Gastroesophageal sphincter (tissue), 4 donors: ENCODE measurements around the gene INPP5A. TPM values are rescaled to one million over a fixed set of nuclear protein-coding genes. Genes with fewer than 3 reads are reported as not detected.
"Not testable (repeated sequence)": the region's sequence is repeated elsewhere in the genome, so short reads cannot be mapped to it uniquely, and the experiment has no call there.

Source experiments
- ATAC-seq: fragments of 150-250 bp; one replicate; pipeline ENCODE4 v1.9.1; 2016; ENCODE audit warnings: mild to moderate bottlenecking, moderate library complexity
- H3K27ac ChIP-seq, 4 donors: fragments of 200-600 bp; sonication (generic) in 3 of 4; 1 replicate in 3 of 4; 2 replicates in 1 of 4; pipeline ENCODE4 v1.5.1; 2016 to 2019
- H3K27me3 ChIP-seq: fragments of 200-600 bp; sonication (generic); one replicate; pipeline ENCODE4 v1.5.1; 2019
- H3K36me3 ChIP-seq, 2 donors: fragments of 200-600 bp; sonication (generic); one replicate each; pipeline ENCODE4 v1.5.1; 2019; ENCODE audit warnings: control low read depth in 1 of 2
- H3K4me1 ChIP-seq, 3 donors: fragments of 200-600 bp; sonication (generic); 1 replicate in 2 of 3; 2 replicates in 1 of 3; pipeline ENCODE4 v1.5.1; 2016 to 2019; ENCODE audit warnings: control low read depth in 2 of 3
- H3K4me3 ChIP-seq, 2 donors: fragments of 200-600 bp; sonication (generic); one replicate each; pipeline ENCODE4 v1.5.1; 2019; ENCODE audit warnings: mild to moderate bottlenecking in 1 of 2, moderate library complexity in 1 of 2
- H3K9me3 ChIP-seq, 3 donors: fragments of 200-600 bp; sonication (generic); one replicate each; pipeline ENCODE4 v1.5.1; 2017 to 2019; ENCODE audit warnings: control low read depth in 2 of 3
- CTCF ChIP-seq, 4 experiments: fragments of 200-600 bp in 2 of 4; fragments of 450-650 bp in 2 of 4; sonication (generic) in 1 of 4; IDR thresholded peaks; one replicate each; pipeline ENCODE4 v1.5.1; 2017 to 2019; ENCODE audit warnings: antibody characterized with exemption in 4 of 4, mild to moderate bottlenecking in 2 of 4, moderate library complexity in 2 of 4
- EP300 ChIP-seq: sonication (generic); formaldehyde crosslinking; IDR thresholded peaks from one replicate; pipeline ENCODE4 v1.6.1; 2017; ENCODE audit warnings: antibody characterized with exemption, mild to moderate bottlenecking
- POLR2A ChIP-seq, 2 donors: fragments of 450-650 bp; IDR thresholded peaks; one replicate each; pipeline ENCODE4 v1.6.1; 2017; ENCODE audit warnings: antibody characterized with exemption in 2 of 2, mild to moderate bottlenecking in 2 of 2, moderate library complexity in 1 of 2
- POLR2AphosphoS5 ChIP-seq: sonication (generic); formaldehyde crosslinking; IDR thresholded peaks from one replicate; pipeline ENCODE4 v1.6.1; 2017; ENCODE audit warnings: antibody characterized with exemption
- whole genome bisulfite sequencing, 2 donors: methylation state at CpG; one replicate each; pipeline ENCODE4 v1.1.5; 2018; ENCODE audit warnings: low coverage in 1 of 2; 5-methylcytosine and 5-hydroxymethylcytosine counted together
- total RNA-seq, 4 donors: library from RNA; depleted of rRNA; stranded (reverse); fragments of >200 nt; gene quantifications; one replicate each; pipeline ENCODE4 v1.1.0, GENCODE V29; 2016

The INPP5A gene
- total RNA-seq, 4 donors from 2014 or later, result 111 to 288 (median 215) TPM

- peaks cover 0 to 93% (median 59%) of the 10 kb centered on the region in 3 donors for H3K4me1 ChIP-seq
- no peaks in the 10 kb centered on the region for H3K36me3 ChIP-seq
- ATAC-seq, result no peak
- H3K9me3 ChIP-seq, result no peaks in the 10 kb centered on the region
- H3K27ac ChIP-seq, result no peak overlapping the region
- H3K27me3 ChIP-seq, result no peaks in the 10 kb centered on the region
- no peak overlapping the region for H3K4me3 ChIP-seq
- TF ChIP-seq CTCF (IDR thresholded peaks at IDR 0.05) (no peak), EP300 (no peak), POLR2A (IDR thresholded peaks at IDR 0.05) (no peak), POLR2AphosphoS5 (no peak)
- WGBS, 2 donors, result 77% methylated on average over 9 of the region's 14 CpGs; no CpG with 5 or more reads in 1 of the 2 donors
Measured at GRCh38 chr10:132548869-132549268, 11.3 kb downstream of the INPP5A start.

GRCh38 chr10:132549371-132549770 lies 11.8 kb downstream of the INPP5A start:
- ATAC-seq, result no peak
- no peaks in the 10 kb centered on the region for H3K9me3 ChIP-seq
- H3K4me1 ChIP-seq, result peaks cover 0 to 93% (median 58%) of the 10 kb centered on the region in 3 donors
- WGBS, 2 donors, result 100% methylated on average over 1 of the region's 12 CpGs; no CpG with 5 or more reads in 1 of the 2 donors
- no peaks in the 10 kb centered on the region for H3K36me3 ChIP-seq
- no peak overlapping the region for H3K27ac ChIP-seq
- TF ChIP-seq EP300 (no peak), POLR2AphosphoS5 (no peak), CTCF (IDR thresholded peaks at IDR 0.05) (no peak), POLR2A (IDR thresholded peaks at IDR 0.05) (no peak)
- no peak overlapping the region for H3K4me3 ChIP-seq
- H3K27me3 ChIP-seq, result no peaks in the 10 kb centered on the region

GRCh38 chr10:132550366-132551092 lies 12.9 kb downstream of the INPP5A start:
- Histone ChIP-seq H3K36me3 (no peaks in the 10 kb centered on the region), H3K4me1 (peaks cover 0 to 93% (median 53%) of the 10 kb centered on the region in 3 donors), H3K9me3 (no peaks in the 10 kb centered on the region), H3K4me3 (no peak overlapping the region), H3K27ac (no peak overlapping the region), H3K27me3 (no peaks in the 10 kb centered on the region)
- ATAC-seq, result no peak
- WGBS, 2 donors, result 65 to 84% methylated on average over 4 to 5 of the region's 20 CpGs
- TF ChIP-seq CTCF (IDR thresholded peaks at IDR 0.05), result no peak
- no peak for TF ChIP-seq POLR2AphosphoS5
- TF ChIP-seq EP300, result no peak
- no peak for TF ChIP-seq POLR2A (IDR thresholded peaks at IDR 0.05)

- Histone ChIP-seq H3K4me3 (no peak overlapping the region), H3K4me1 (peaks cover 0 to 93% (median 54%) of the 10 kb centered on the region in 3 donors), H3K36me3 (no peaks in the 10 kb centered on the region), H3K27me3 (no peaks in the 10 kb centered on the region), H3K27ac (no peak overlapping the region), H3K9me3 (no peaks in the 10 kb centered on the region)
- no CpG with 5 or more reads among the region's 15 CpGs for WGBS, 2 donors
- no peak for ATAC-seq
- no peak for TF ChIP-seq POLR2A (IDR thresholded peaks at IDR 0.05)
Measured at GRCh38 chr10:132551093-132551807, 13.7 kb downstream of the INPP5A start.

GRCh38 chr10:132551808-132552130 lies 14.2 kb downstream of the INPP5A start:
- TF ChIP-seq POLR2A (IDR thresholded peaks at IDR 0.05) (no peak), EP300 (no peak), CTCF (IDR thresholded peaks at IDR 0.05) (no peak), POLR2AphosphoS5 (no peak)
- no peak overlapping the region for H3K27ac ChIP-seq
- ATAC-seq, result no peak
- peaks cover 0 to 93% (median 50%) of the 10 kb centered on the region in 3 donors for H3K4me1 ChIP-seq
- H3K27me3 ChIP-seq, result no peaks in the 10 kb centered on the region
- 66 to 100% methylated on average over 1 to 3 of the region's 8 CpGs for WGBS, 2 donors
- no peak overlapping the region for H3K4me3 ChIP-seq
- H3K9me3 ChIP-seq, result no peaks in the 10 kb centered on the region
- no peaks in the 10 kb centered on the region for H3K36me3 ChIP-seq

- H3K4me1 ChIP-seq, result peaks cover 0 to 93% (median 42%) of the 10 kb centered on the region in 3 donors
Measured at GRCh38 chr10:132552635-132553034, 15.0 kb downstream of the INPP5A start.

GRCh38 chr10:132553568-132553967 lies 16.0 kb downstream of the INPP5A start:
- H3K27ac ChIP-seq, H3K27me3 ChIP-seq, H3K4me3 ChIP-seq, H3K9me3 ChIP-seq, H3K36me3 ChIP-seq, ATAC-seq: not testable (repeated sequence)
- H3K4me1 ChIP-seq, result peaks cover 0 to 93% (median 42%) of the 10 kb centered on the region in 3 donors
- WGBS, 2 donors, result 90 to 100% methylated on average over 1 to 3 of the region's 3 CpGs

More at GRCh38 chr10:132552635-132553034, 15.0 kb downstream of the INPP5A start:
- ATAC-seq, H3K4me3 ChIP-seq, H3K36me3 ChIP-seq, H3K27me3 ChIP-seq, H3K27ac ChIP-seq, H3K9me3 ChIP-seq: not testable (repeated sequence)
- WGBS, 2 donors, result 92% methylated on average over 4 of the region's 6 CpGs; no CpG with 5 or more reads in 1 of the 2 donors
